WTC11 (cell line): ENCODE data around the gene NNT.

Source experiments
- CBFB ChIP-seq: sonication (generic); formaldehyde crosslinking; IDR thresholded peaks from 2 replicates; pipeline ENCODE4 v1.8.1; 2022; ENCODE audit warnings: mild to moderate bottlenecking, low read depth, missing genetic modification reagents
- ETV6 ChIP-seq: sonication (generic); formaldehyde crosslinking; IDR thresholded peaks from 2 replicates; pipeline ENCODE4 v1.8.1; 2022; ENCODE audit warnings: mild to moderate bottlenecking, missing genetic modification reagents
- JUN ChIP-seq: sonication (generic); formaldehyde crosslinking; IDR thresholded peaks from 2 replicates; pipeline ENCODE4 v1.8.0; 2023; ENCODE audit warnings: mild to moderate bottlenecking, missing genetic modification reagents
- MAX ChIP-seq: sonication (generic); formaldehyde crosslinking; IDR thresholded peaks from 2 replicates; pipeline ENCODE4 v1.8.0; 2022; ENCODE audit warnings: mild to moderate bottlenecking, missing genetic modification reagents
- TF ChIP-seq, protein P1 (sequence below): sonication (generic); formaldehyde crosslinking; IDR thresholded peaks from 2 replicates; pipeline ENCODE4 v1.8.1; 2023; ENCODE audit warnings: mild to moderate bottlenecking, missing genetic modification reagents, borderline replicate concordance

- TF ChIP-seq, protein P1, sequence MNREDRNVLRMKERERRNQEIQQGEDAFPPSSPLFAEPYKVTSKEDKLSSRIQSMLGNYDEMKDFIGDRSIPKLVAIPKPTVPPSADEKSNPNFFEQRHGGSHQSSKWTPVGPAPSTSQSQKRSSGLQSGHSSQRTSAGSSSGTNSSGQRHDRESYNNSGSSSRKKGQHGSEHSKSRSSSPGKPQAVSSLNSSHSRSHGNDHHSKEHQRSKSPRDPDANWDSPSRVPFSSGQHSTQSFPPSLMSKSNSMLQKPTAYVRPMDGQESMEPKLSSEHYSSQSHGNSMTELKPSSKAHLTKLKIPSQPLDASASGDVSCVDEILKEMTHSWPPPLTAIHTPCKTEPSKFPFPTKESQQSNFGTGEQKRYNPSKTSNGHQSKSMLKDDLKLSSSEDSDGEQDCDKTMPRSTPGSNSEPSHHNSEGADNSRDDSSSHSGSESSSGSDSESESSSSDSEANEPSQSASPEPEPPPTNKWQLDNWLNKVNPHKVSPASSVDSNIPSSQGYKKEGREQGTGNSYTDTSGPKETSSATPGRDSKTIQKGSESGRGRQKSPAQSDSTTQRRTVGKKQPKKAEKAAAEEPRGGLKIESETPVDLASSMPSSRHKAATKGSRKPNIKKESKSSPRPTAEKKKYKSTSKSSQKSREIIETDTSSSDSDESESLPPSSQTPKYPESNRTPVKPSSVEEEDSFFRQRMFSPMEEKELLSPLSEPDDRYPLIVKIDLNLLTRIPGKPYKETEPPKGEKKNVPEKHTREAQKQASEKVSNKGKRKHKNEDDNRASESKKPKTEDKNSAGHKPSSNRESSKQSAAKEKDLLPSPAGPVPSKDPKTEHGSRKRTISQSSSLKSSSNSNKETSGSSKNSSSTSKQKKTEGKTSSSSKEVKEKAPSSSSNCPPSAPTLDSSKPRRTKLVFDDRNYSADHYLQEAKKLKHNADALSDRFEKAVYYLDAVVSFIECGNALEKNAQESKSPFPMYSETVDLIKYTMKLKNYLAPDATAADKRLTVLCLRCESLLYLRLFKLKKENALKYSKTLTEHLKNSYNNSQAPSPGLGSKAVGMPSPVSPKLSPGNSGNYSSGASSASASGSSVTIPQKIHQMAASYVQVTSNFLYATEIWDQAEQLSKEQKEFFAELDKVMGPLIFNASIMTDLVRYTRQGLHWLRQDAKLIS (CRISPR knock-in tag): no peak
- no peak for TF ChIP-seq CBFB
- no peak for TF ChIP-seq ETV6 (CRISPR knock-in tag)
- no peak for TF ChIP-seq MAX (CRISPR knock-in tag)
- no peak for TF ChIP-seq JUN (CRISPR knock-in tag)
These were observed 33.1 kb downstream of the NNT start for GRCh38 chr5:43636076-43636475.
